Colonic mucosa (tissue), 4 donors: ENCODE results near the gene SLC29A2. TPM values are rescaled to one million over a fixed set of nuclear protein-coding genes. Genes with fewer than 3 reads are reported as not detected.
A peak's percentile ranks its signal among the peaks of the same experiment; 100 is the strongest.

Experiments
- DNase-seq: peaks from one replicate; pipeline ENCODE4 v3.0.0-alpha.2; 2020
- H3K27ac ChIP-seq: fragments of 200-600 bp; one replicate; pipeline ENCODE4 v1.8.0; 2021
- H3K27me3 ChIP-seq: fragments of 200-600 bp; one replicate; pipeline ENCODE4 v1.8.0; 2021
- H3K36me3 ChIP-seq: fragments of 200-600 bp; one replicate; pipeline ENCODE4 v1.8.0; 2021
- H3K4me1 ChIP-seq: fragments of 200-600 bp; one replicate; pipeline ENCODE4 v1.8.0; 2021; ENCODE audit warnings: mild to moderate bottlenecking
- H3K4me3 ChIP-seq: fragments of 200-600 bp; one replicate; pipeline ENCODE4 v1.8.0; 2021
- H3K9ac ChIP-seq, 2 donors: one replicate each; pipeline ENCODE4 v1.7.0; 2013; ENCODE audit warnings: control low read depth in 2 of 2, low read depth in 2 of 2, low read length in 2 of 2
- H3K9me3 ChIP-seq: fragments of 200-600 bp; one replicate; pipeline ENCODE4 v1.8.0; 2021
- intact Hi-C: fragments of 100-400 bp; cut with DNase I; formaldehyde crosslinking; loops from one replicate; pipeline ENCODE4 v1.14.1; 2022
- total RNA-seq, 2 donors: library from RNA; stranded (reverse); fragmentation: NEBNext Ultra II Directional in 1 of 2; extraction: Animal tissue kit (Norgen Biotek cat#: 25700) in 1 of 2; gene quantifications; one replicate each; pipeline ENCODE4 v1.2.1, GENCODE V29; 2021
- TF ChIP-seq, protein P1 (sequence below): fragments of 200-600 bp; IDR thresholded peaks from one replicate; pipeline ENCODE4 v1.8.0; 2022; ENCODE audit warnings: antibody characterized with exemption, mild to moderate bottlenecking
- donor health status: healthy.
- donor health status: DM: no; HTN: no; CAD: no.
- donor health status: DM: no; HTN: no; CAD: no.

Gene SLC29A2
- total RNA-seq, 2 donors from 2014 or later, result 20.2 to 28.3 TPM

GRCh38 chr11:66335531-66336233, 35.9 kb downstream of the SLC29A2 start:
- Histone ChIP-seq H3K27me3 (no peaks in the 10 kb centered on the region), H3K4me3 (peak overlapping the region; percentile 75), H3K36me3 (peaks cover 5% of the 10 kb centered on the region), H3K9ac (peak overlapping the region; percentile 64 to 77), H3K9me3 (no peaks in the 10 kb centered on the region), H3K4me1 (peaks cover 16% of the 10 kb centered on the region), H3K27ac (peak overlapping the region; percentile 80)
- DNase-seq, result no peak
- intact Hi-C loops, result no loop called here
- TF ChIP-seq, protein P1, sequence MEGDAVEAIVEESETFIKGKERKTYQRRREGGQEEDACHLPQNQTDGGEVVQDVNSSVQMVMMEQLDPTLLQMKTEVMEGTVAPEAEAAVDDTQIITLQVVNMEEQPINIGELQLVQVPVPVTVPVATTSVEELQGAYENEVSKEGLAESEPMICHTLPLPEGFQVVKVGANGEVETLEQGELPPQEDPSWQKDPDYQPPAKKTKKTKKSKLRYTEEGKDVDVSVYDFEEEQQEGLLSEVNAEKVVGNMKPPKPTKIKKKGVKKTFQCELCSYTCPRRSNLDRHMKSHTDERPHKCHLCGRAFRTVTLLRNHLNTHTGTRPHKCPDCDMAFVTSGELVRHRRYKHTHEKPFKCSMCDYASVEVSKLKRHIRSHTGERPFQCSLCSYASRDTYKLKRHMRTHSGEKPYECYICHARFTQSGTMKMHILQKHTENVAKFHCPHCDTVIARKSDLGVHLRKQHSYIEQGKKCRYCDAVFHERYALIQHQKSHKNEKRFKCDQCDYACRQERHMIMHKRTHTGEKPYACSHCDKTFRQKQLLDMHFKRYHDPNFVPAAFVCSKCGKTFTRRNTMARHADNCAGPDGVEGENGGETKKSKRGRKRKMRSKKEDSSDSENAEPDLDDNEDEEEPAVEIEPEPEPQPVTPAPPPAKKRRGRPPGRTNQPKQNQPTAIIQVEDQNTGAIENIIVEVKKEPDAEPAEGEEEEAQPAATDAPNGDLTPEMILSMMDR, result no peak

- Histone ChIP-seq H3K27me3 (no peaks in the 10 kb centered on the region), H3K9me3 (no peaks in the 10 kb centered on the region), H3K27ac (no peak overlapping the region), H3K4me1 (peaks cover 16% of the 10 kb centered on the region), H3K9ac (peak overlapping the region; percentile 64 to 77), H3K36me3 (no peaks in the 10 kb centered on the region), H3K4me3 (no peak overlapping the region)
- intact Hi-C loops, result no loop called here
- DNase-seq, result no peak
- TF ChIP-seq, protein P1, result no peak
These were observed 36.7 kb downstream of the SLC29A2 start for GRCh38 chr11:66334605-66335442.

DNA sequence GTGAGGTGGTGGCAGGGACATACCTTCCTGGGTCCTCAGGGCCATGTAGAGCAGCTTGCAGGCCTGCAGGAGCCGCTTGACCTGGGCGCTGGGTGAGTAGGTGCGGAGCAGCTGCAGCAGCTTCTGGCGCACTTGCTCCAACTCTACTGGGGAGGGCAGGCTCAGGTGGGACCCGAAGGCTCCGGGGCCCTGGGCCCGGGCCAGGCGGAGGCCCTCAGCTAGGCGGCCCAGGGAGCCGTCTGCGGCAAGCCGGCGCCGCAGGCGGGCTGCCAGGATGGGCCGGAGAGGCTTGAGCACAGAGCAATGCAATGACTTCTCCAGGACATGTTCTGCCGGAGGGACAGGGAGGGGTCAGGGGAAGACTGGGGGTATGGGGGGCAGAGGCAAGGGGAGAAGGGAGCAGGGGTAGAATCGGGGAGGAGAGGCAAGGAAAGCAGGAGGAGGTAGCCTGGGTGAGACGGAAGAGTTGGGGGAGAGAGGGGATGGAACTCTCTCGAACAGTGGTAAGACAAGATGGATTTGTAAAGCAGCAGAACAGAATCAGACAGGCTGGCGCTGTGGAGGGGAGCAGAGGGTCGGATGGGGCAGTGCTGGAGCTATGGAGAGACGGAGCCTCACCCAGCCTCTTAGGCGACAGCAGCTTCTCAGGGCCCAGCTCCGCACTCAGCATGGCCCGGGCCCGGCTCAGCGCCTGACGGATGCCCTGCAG, 37.5 kb downstream of the SLC29A2 start:
- H3K27me3 ChIP-seq, result no peaks in the 10 kb centered on the region
- no peak overlapping the region for H3K4me3 ChIP-seq
- H3K27ac ChIP-seq, result no peak overlapping the region
- H3K4me1 ChIP-seq, result peaks cover 16% of the 10 kb centered on the region
- H3K36me3 ChIP-seq, result no peaks in the 10 kb centered on the region
- no peak overlapping the region for H3K9ac ChIP-seq
- no peaks in the 10 kb centered on the region for H3K9me3 ChIP-seq
- TF ChIP-seq, protein P1, result no peak
- no peak for DNase-seq
- intact Hi-C loops, result no loop called here

DNA sequence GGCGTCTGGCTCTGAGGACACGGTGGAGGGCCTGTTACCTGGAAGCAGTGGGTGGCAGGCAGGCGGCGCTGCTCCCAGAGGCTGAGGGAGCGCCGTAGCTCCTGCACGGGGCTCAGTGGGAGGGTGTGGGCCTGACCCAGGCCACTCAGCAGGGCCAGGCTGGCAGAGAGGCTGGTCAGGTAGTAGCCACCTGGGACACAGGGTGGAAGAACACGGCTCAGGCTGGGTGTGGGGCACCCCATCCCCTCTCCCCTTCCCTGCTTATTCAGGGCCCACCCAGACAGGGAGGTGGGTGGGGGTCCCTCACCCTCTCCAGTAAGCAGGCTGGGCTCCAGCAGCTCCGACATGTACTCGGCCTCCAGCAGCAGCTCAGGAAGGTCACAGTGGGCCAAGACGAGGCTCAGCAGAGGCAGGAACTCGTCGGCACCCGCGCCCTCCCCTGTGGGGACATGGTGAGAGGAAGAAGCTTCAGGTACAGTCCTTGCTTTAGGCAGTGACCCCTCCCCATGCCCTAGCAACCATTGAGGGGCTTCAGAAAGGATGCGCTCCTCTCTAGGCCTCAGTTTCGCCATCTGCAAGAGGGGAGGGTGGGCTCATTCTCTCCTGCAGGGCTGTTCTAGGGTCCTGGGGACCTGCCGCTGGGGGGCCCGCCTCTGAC, 38.2 kb downstream of the SLC29A2 start:
- TF ChIP-seq, protein P1, result no peak
- Histone ChIP-seq H3K4me1 (peaks cover 19% of the 10 kb centered on the region), H3K27ac (no peak overlapping the region), H3K36me3 (no peaks in the 10 kb centered on the region), H3K9ac (no peak overlapping the region), H3K27me3 (no peaks in the 10 kb centered on the region), H3K9me3 (no peaks in the 10 kb centered on the region), H3K4me3 (no peak overlapping the region)
- DNase-seq, result no peak
- intact Hi-C loops, result no loop called here
